H1 (cell line): ENCODE results near the gene BNIP5. TPM values are rescaled to one million over a fixed set of nuclear protein-coding genes. Genes with fewer than 3 reads are reported as not detected.

Experiments used
- CTCF ChIA-PET: fragments of 300-600 bp; sonication (Branson Sonifier 250); formaldehyde crosslinking; loops from one replicate; lab custom pipeline; 2021; ENCODE audit not compliant: partially characterized antibody; lab: Charles Lee
- POLR2A ChIA-PET: fragments of 300-600 bp; sonication (Branson Sonifier 250); formaldehyde crosslinking; loops from one replicate; lab custom pipeline; 2021; ENCODE audit warnings: inconsistent platforms; ENCODE audit not compliant: partially characterized antibody; lab: Charles Lee
- DNase-seq, 2 experiments: peaks; one replicate each; pipeline versions ENCODE4 v3.0.0 to v3.0.0-alpha.2; 2010 to 2022; ENCODE audit warnings: low spot score in 2 of 2, low read depth in 1 of 2, mixed read lengths in 1 of 2
- FAIRE-seq: peaks from 2 replicates; lab custom pipeline; 2011; peaks lifted over from hg19 to GRCh38; lab: Jason Lieb, UNC
- H2AFZ ChIP-seq: 2 replicates; pipeline ENCODE4 v1.8.1; 2012; ENCODE audit warnings: low read length, inconsistent platforms
- H2AK5ac ChIP-seq: 2 replicates; pipeline ENCODE4 v1.6.1; 2013; ENCODE audit warnings: low read depth, low read length
- H2BK120ac ChIP-seq: replicated peaks from 2 replicates; pipeline ENCODE3; 2013; ENCODE audit warnings: low read depth, low read length, inconsistent platforms
- H2BK12ac ChIP-seq: 2 replicates; pipeline ENCODE4 v1.6.1; 2013; ENCODE audit warnings: low read depth, low read length
- H2BK15ac ChIP-seq: 2 replicates; pipeline ENCODE4 v1.6.1; 2013; ENCODE audit warnings: low read length
- H2BK20ac ChIP-seq: 2 replicates; pipeline ENCODE4 v1.6.1; 2013; ENCODE audit warnings: low read length
- H2BK5ac ChIP-seq: 2 replicates; pipeline ENCODE4 v1.6.1; 2013; ENCODE audit warnings: low read depth, low read length
- H3K14ac ChIP-seq: 2 replicates; pipeline ENCODE4 v1.6.1; 2013; ENCODE audit warnings: inconsistent platforms; ENCODE audit not compliant: insufficient read length
- H3K18ac ChIP-seq: 2 replicates; pipeline ENCODE4 v1.6.1; 2013; ENCODE audit warnings: low read length; ENCODE audit errors: extremely low read depth
- H3K23ac ChIP-seq: 2 replicates; pipeline ENCODE4 v1.6.1; 2013; ENCODE audit warnings: inconsistent platforms; ENCODE audit not compliant: insufficient read length
- H3K23me2 ChIP-seq: 2 replicates; pipeline ENCODE4 v1.6.1; 2013; ENCODE audit warnings: low read depth, low read length
- H3K27ac ChIP-seq: 2 replicates; pipeline ENCODE4 v1.6.1; 2011; ENCODE audit warnings: low read depth, low read length, inconsistent platforms
- H3K27me3 ChIP-seq, 4 experiments: replicated peaks in 1 of 4; 1 replicate in 1 of 4; 2 replicates in 3 of 4; pipeline versions ENCODE4 v1.6.1 to v1.8.1; 2011 to 2013; ENCODE audit warnings: low read length in 3 of 4, mild to moderate bottlenecking in 3 of 4, inconsistent platforms in 2 of 4, mixed read lengths in 2 of 4, moderate library complexity in 1 of 4; ENCODE audit not compliant: control insufficient read depth in 3 of 4, insufficient read depth in 3 of 4; ENCODE audit errors: extremely low read depth in 1 of 4
- H3K36me3 ChIP-seq, 4 experiments: 2 replicates each; pipeline versions ENCODE4 v1.6.1 to v1.8.1; 2011 to 2013; ENCODE audit warnings: mild to moderate bottlenecking in 4 of 4, low read length in 3 of 4, moderate library complexity in 2 of 4, control low read depth in 1 of 4, inconsistent platforms in 1 of 4; ENCODE audit not compliant: insufficient read depth in 4 of 4, control insufficient read depth in 2 of 4
- H3K4ac ChIP-seq: replicated peaks from 2 replicates; pipeline ENCODE3; 2013; ENCODE audit warnings: low read length, low read depth, mixed read lengths, inconsistent platforms; ENCODE audit not compliant: insufficient read length
- H3K4me1 ChIP-seq, 4 experiments: replicated peaks in 1 of 4; 1 replicate in 1 of 4; 2 replicates in 3 of 4; pipeline versions ENCODE4 v1.6.1 to v1.8.1; 2011 to 2013; ENCODE audit warnings: low read length in 3 of 4, inconsistent platforms in 2 of 4, mixed read lengths in 1 of 4; ENCODE audit not compliant: insufficient read depth in 4 of 4, control insufficient read depth in 3 of 4
- H3K4me2 ChIP-seq, 2 experiments: 2 replicates each; pipeline versions ENCODE4 v1.6.1 to v1.8.1; 2011 to 2013; ENCODE audit warnings: low read depth in 2 of 2, low read length in 2 of 2, control low read depth in 1 of 2, inconsistent platforms in 1 of 2, mild to moderate bottlenecking in 1 of 2; ENCODE audit not compliant: insufficient read depth in 1 of 2
- H3K4me3 ChIP-seq, 4 experiments: fragments of 200-600, 300-600 bp in 1 of 4; sonication (generic), shearing (Covaris generic), sonication (Bioruptor Twin) in 1 of 4; 2 replicates each; pipeline versions ENCODE4 v1.5.1 to v1.8.1; 2011 to 2016; ENCODE audit warnings: low read length in 4 of 4, low read depth in 3 of 4, control low read depth in 2 of 4, inconsistent platforms in 2 of 4, mild to moderate bottlenecking in 2 of 4, mixed read lengths in 1 of 4, moderate library complexity in 1 of 4; ENCODE audit not compliant: insufficient read depth in 2 of 4; ENCODE audit errors: extremely low read depth in 1 of 4
- H3K56ac ChIP-seq: replicated peaks from 2 replicates; pipeline ENCODE3; 2013; ENCODE audit warnings: low read depth, mild to moderate bottlenecking, mixed read lengths, low read length, inconsistent platforms; ENCODE audit not compliant: insufficient read length
- H3K79me1 ChIP-seq: 2 replicates; pipeline ENCODE4 v1.6.1; 2013; ENCODE audit warnings: low read depth, low read length, control low read depth
- H3K79me2 ChIP-seq, 2 experiments: 2 replicates each; pipeline versions ENCODE4 v1.6.1 to v1.8.1; 2012 to 2013; ENCODE audit warnings: low read length in 2 of 2, mild to moderate bottlenecking in 2 of 2, inconsistent platforms in 1 of 2; ENCODE audit not compliant: insufficient read depth in 2 of 2, control insufficient read depth in 1 of 2
- H3K9ac ChIP-seq, 4 experiments: replicated peaks in 1 of 4; 1 replicate in 1 of 4; 2 replicates in 3 of 4; pipeline versions ENCODE4 v1.6.1 to v1.8.1; 2011 to 2013; ENCODE audit warnings: low read depth in 3 of 4, low read length in 3 of 4, control low read depth in 2 of 4, mild to moderate bottlenecking in 2 of 4, moderate library complexity in 2 of 4, inconsistent platforms in 1 of 4; ENCODE audit errors: extremely low read depth in 1 of 4
- H3K9me3 ChIP-seq, 2 experiments: 2 replicates each; pipeline versions ENCODE4 v1.6.1 to v1.8.1; 2012 to 2013; ENCODE audit warnings: mild to moderate bottlenecking in 2 of 2, moderate library complexity in 2 of 2, control low read depth in 1 of 2, inconsistent platforms in 1 of 2, low read depth in 1 of 2, low read length in 1 of 2, mixed read lengths in 1 of 2; ENCODE audit not compliant: insufficient read depth in 2 of 2
- H4K20me1 ChIP-seq, 2 experiments: replicated peaks in 1 of 2; 2 replicates each; pipeline versions ENCODE3 to v1.8.1; 2011 to 2013; ENCODE audit warnings: inconsistent platforms in 2 of 2, low read length in 2 of 2, mild to moderate bottlenecking in 1 of 2; ENCODE audit not compliant: insufficient read depth in 2 of 2, control insufficient read depth in 1 of 2
- H4K5ac ChIP-seq: 2 replicates; pipeline ENCODE4 v1.6.1; 2013; ENCODE audit warnings: low read length, low read depth, mixed read lengths, inconsistent platforms; ENCODE audit not compliant: insufficient read length
- H4K8ac ChIP-seq: 2 replicates; pipeline ENCODE4 v1.8.0; 2013; ENCODE audit warnings: mild to moderate bottlenecking, moderate library complexity, low read length, inconsistent platforms; ENCODE audit not compliant: insufficient read depth; ENCODE audit errors: extremely low read depth
- H4K91ac ChIP-seq: replicated peaks from 2 replicates; pipeline ENCODE3; 2013; ENCODE audit warnings: low read length, mixed read lengths, inconsistent platforms; ENCODE audit not compliant: insufficient read length
- BCL11A ChIP-seq, 2 experiments: IDR thresholded peaks; one replicate each; pipeline ENCODE4 v1.6.1; 2011; ENCODE audit warnings: low read depth in 2 of 2, low read length in 2 of 2, mild to moderate bottlenecking in 2 of 2
- CREB1 ChIP-seq: IDR thresholded peaks from 2 replicates; pipeline ENCODE4 v1.6.1; 2012; ENCODE audit warnings: inconsistent platforms
- GABPA ChIP-seq: IDR thresholded peaks from 2 replicates; pipeline ENCODE4 v1.6.1; 2011; ENCODE audit warnings: mild to moderate bottlenecking, low read length, moderate library complexity, borderline replicate concordance; ENCODE audit not compliant: insufficient read depth
- POLR2A ChIP-seq, 2 experiments: IDR thresholded peaks; 1 replicate in 1 of 2; 2 replicates in 1 of 2; pipeline ENCODE4 v1.6.1; 2011; ENCODE audit warnings: low read depth in 2 of 2, low read length in 2 of 2, mild to moderate bottlenecking in 2 of 2; ENCODE audit errors: control extremely low read depth in 1 of 2
- RAD21 ChIP-seq, 2 experiments: IDR thresholded peaks in 1 of 2; conservative IDR thresholded peaks in 1 of 2; 2 replicates each; pipeline ENCODE4 v1.6.1; 2011; ENCODE audit warnings: low read depth in 2 of 2, low read length in 2 of 2, improper control_type of control experiment in 1 of 2, inconsistent platforms in 1 of 2, mild to moderate bottlenecking in 1 of 2, moderate library complexity in 1 of 2
- RBBP5 ChIP-seq: IDR thresholded peaks from 2 replicates; pipeline ENCODE4 v1.7.1; 2012; ENCODE audit warnings: low read depth, mild to moderate bottlenecking, inconsistent platforms, low read length, moderate library complexity, borderline replicate concordance
- RXRA ChIP-seq: IDR thresholded peaks from 2 replicates; pipeline ENCODE4 v1.6.1; 2011; ENCODE audit warnings: low read depth, mild to moderate bottlenecking, low read length, moderate library complexity; ENCODE audit not compliant: insufficient read depth
- SAP30 ChIP-seq: fragments of 300-600 bp; sonication (generic); IDR thresholded peaks from 2 replicates; pipeline ENCODE4 v1.7.1; 2012; ENCODE audit warnings: low read length, moderate library complexity, mild to moderate bottlenecking, inconsistent platforms; ENCODE audit not compliant: insufficient read depth, insufficient replicate concordance
- SP4 ChIP-seq: IDR thresholded peaks from 2 replicates; pipeline ENCODE4 v1.6.1; 2012; ENCODE audit warnings: low read length, inconsistent platforms
- WGBS, 2 experiments: shearing (Covaris generic) in 1 of 2; methylation state at CpG; one replicate each; pipeline versions ENCODE4 v1.1.6 to v1.1.7; 2013 to 2015; ENCODE audit warnings: low lambda C conversion rate in 2 of 2, mixed read lengths in 2 of 2, inconsistent platforms in 1 of 2, low coverage in 1 of 2, missing lambda C conversion rate in 1 of 2; ENCODE audit not compliant: insufficient replicate concordance in 2 of 2, insufficient coverage in 1 of 2, insufficient read length in 1 of 2; ENCODE audit errors: extremely low coverage in 1 of 2, missing lambda C conversion rate in 1 of 2; 5-methylcytosine and 5-hydroxymethylcytosine counted together
- polyA plus RNA-seq, 7 experiments: library from polyadenylated mRNA; depleted of rRNA in 3 of 7; stranded (reverse) in 5 of 7; unstranded in 2 of 7; fragments of >200 nt in 5 of 7; fragments of 200-250 nt in 2 of 7; gene quantifications; 1 replicate in 5 of 7; 2 replicates in 1 of 7; 4 replicates in 1 of 7; pipeline versions ENCODE4 v1.2.1 to v1.2.3, GENCODE V29; 2011 to 2013; ENCODE audit warnings: missing spikeins in 2 of 7, mixed read lengths in 2 of 7
- total RNA-seq: library from RNA; stranded (reverse); fragmentation: NEBNext Ultra II Directional; extraction: Animal tissue kit (Norgen Biotek cat#: 25700); gene quantifications from 2 replicates; pipeline ENCODE4 v1.2.1, GENCODE V29; 2021
- TF ChIP-seq, protein P1 (sequence below): IDR thresholded peaks from 2 replicates; pipeline ENCODE4 v1.6.1; 2012; ENCODE audit warnings: inconsistent platforms
- TF ChIP-seq, protein P2 (sequence below), 3 experiments: IDR thresholded peaks; 1 replicate in 2 of 3; 2 replicates in 1 of 3; pipeline versions ENCODE4 v1.5.1 to v1.6.1; 2011; ENCODE audit warnings: low read length in 3 of 3, mild to moderate bottlenecking in 3 of 3, inconsistent platforms in 2 of 3, low read depth in 1 of 3, moderate library complexity in 1 of 3; ENCODE audit not compliant: insufficient read depth in 1 of 3; ENCODE audit errors: control extremely low read depth in 1 of 3

Gene BNIP5
- total and polyA plus RNA-seq, 2 of the 8 experiments (the other 6 are each of a cell fraction or from before 2014, with no cell fraction given) = not detected

DNA sequence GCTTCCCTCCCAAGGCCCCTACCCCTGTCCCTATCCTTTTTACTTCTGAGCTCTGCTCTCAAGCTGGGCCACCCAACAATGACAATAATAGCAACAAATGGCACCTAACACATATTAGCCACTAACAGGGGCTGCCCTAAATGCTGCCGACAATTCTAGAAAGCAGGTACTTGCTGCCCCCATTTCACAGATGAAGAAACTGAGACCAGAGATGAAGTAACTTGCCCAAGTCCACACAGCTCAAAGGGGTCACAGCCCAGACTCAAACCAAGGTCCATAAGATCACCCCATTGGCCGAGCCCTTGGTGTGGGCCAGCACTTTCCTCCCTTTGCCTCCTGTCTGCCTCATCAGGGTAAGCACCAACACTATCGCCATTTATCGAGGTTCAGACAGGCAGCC lies 12.0 kb downstream of the BNIP5 start:
- Histone ChIP-seq H3K4me1 (peaks cover 0 to 10% (median 3%) of the 10 kb centered on the region in 4 experiments; a peak in 4 of 7 replicates), H3K36me3 (no peaks in the 10 kb centered on the region), H3K27me3 (no peaks in the 10 kb centered on the region; a peak in 1 of 7 replicates), H3K79me2 (no peaks in the 10 kb centered on the region), H3K4me3 (no peak overlapping the region), H3K79me1 (no peaks in the 10 kb centered on the region), H3K9me3 (no peaks in the 10 kb centered on the region), H3K27ac (no peak overlapping the region), H3K9ac (no peak overlapping the region), H2BK120ac (no peak overlapping the region), H3K18ac (no peak overlapping the region), H3K14ac (no peak overlapping the region), H3K4me2 (no peak overlapping the region), H3K56ac (no peak overlapping the region), H2BK12ac (no peak overlapping the region), H2BK5ac (no peak overlapping the region), H2BK20ac (no peak overlapping the region), H3K23me2 (no peaks in the 10 kb centered on the region), H2AK5ac (no peak overlapping the region), H2AFZ (no peak overlapping the region), H3K4ac (no peak overlapping the region), H3K23ac (no peak overlapping the region), H4K91ac (no peak overlapping the region), H2BK15ac (no peak overlapping the region), H4K20me1 (peaks cover 0 to 2% of the 10 kb centered on the region in 2 experiments), H4K5ac (no peak overlapping the region), H4K8ac (no peak overlapping the region)
- no peak for DNase-seq
- POLR2A ChIA-PET = interaction anchor here (1.2 kb wide), 1 partner anchor 28 kb away, joined by 4 read pairs; no protein-coding TSS in a partner anchor
- CTCF ChIA-PET = interaction anchor here (0.6 to 4.2 kb wide), 5 partner anchors 16 to 705 kb away, joined by 3 to 14 read pairs (median 6); no protein-coding TSS in a partner anchor
- FAIRE-seq = no peak
- 88% methylated on average over 4 of the region's 4 CpGs; no CpG with 5 or more reads in 1 of the 2 experiments for WGBS, 2 experiments
- no peak for TF ChIP-seq GABPA
- no peak for TF ChIP-seq RBBP5
- no peak for TF ChIP-seq RXRA
- TF ChIP-seq, protein P1, sequence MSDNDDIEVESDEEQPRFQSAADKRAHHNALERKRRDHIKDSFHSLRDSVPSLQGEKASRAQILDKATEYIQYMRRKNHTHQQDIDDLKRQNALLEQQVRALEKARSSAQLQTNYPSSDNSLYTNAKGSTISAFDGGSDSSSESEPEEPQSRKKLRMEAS = no peak
- TF ChIP-seq CREB1 = no peak
- no peak for TF ChIP-seq SP4
- no peak for TF ChIP-seq POLR2A (IDR thresholded peaks at IDR 0.05; ENCODE audit: control extremely low read depth in 1 of 2, low read depth in 2 of 2, low read length in 2 of 2)
- TF ChIP-seq, protein P2, sequence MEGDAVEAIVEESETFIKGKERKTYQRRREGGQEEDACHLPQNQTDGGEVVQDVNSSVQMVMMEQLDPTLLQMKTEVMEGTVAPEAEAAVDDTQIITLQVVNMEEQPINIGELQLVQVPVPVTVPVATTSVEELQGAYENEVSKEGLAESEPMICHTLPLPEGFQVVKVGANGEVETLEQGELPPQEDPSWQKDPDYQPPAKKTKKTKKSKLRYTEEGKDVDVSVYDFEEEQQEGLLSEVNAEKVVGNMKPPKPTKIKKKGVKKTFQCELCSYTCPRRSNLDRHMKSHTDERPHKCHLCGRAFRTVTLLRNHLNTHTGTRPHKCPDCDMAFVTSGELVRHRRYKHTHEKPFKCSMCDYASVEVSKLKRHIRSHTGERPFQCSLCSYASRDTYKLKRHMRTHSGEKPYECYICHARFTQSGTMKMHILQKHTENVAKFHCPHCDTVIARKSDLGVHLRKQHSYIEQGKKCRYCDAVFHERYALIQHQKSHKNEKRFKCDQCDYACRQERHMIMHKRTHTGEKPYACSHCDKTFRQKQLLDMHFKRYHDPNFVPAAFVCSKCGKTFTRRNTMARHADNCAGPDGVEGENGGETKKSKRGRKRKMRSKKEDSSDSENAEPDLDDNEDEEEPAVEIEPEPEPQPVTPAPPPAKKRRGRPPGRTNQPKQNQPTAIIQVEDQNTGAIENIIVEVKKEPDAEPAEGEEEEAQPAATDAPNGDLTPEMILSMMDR (IDR thresholded peaks at IDR 0.05; ENCODE audit: control extremely low read depth in 1 of 3, insufficient read depth in 1 of 3, low read depth in 1 of 3, low read length in 3 of 3) = no peak
- TF ChIP-seq BCL11A (IDR thresholded peaks at IDR 0.05; ENCODE audit: low read depth in 2 of 2, low read length in 2 of 2) = no peak
- TF ChIP-seq SAP30 = no peak
- no peak for TF ChIP-seq RAD21 (IDR thresholded peaks at IDR 0.05 in 1 of 2, conservative IDR thresholded peaks at IDR 0.05 in 1 of 2; ENCODE audit: low read depth in 2 of 2, low read length in 2 of 2)
